H1 (cell line): ENCODE results near the gene GLB1L2. TPM values are rescaled to one million over a fixed set of nuclear protein-coding genes. Genes with fewer than 3 reads are reported as not detected.
A peak's percentile ranks its signal among the peaks of the same experiment; 100 is the strongest.

Experiments used
- CTCF ChIA-PET: fragments of 300-600 bp; sonication (Branson Sonifier 250); formaldehyde crosslinking; loops from one replicate; lab custom pipeline; 2021; ENCODE audit not compliant: partially characterized antibody; lab: Charles Lee
- POLR2A ChIA-PET: fragments of 300-600 bp; sonication (Branson Sonifier 250); formaldehyde crosslinking; loops from one replicate; lab custom pipeline; 2021; ENCODE audit warnings: inconsistent platforms; ENCODE audit not compliant: partially characterized antibody; lab: Charles Lee
- DNase-seq, 2 experiments: peaks; one replicate each; pipeline versions ENCODE4 v3.0.0 to v3.0.0-alpha.2; 2010 to 2022; ENCODE audit warnings: low spot score in 2 of 2, low read depth in 1 of 2, mixed read lengths in 1 of 2
- FAIRE-seq: peaks from 2 replicates; lab custom pipeline; 2011; peaks lifted over from hg19 to GRCh38; lab: Jason Lieb, UNC
- H2AFZ ChIP-seq: 2 replicates; pipeline ENCODE4 v1.8.1; 2012; ENCODE audit warnings: low read length, inconsistent platforms
- H2AK5ac ChIP-seq: 2 replicates; pipeline ENCODE4 v1.6.1; 2013; ENCODE audit warnings: low read depth, low read length
- H2BK120ac ChIP-seq: replicated peaks from 2 replicates; pipeline ENCODE3; 2013; ENCODE audit warnings: low read depth, low read length, inconsistent platforms
- H2BK12ac ChIP-seq: 2 replicates; pipeline ENCODE4 v1.6.1; 2013; ENCODE audit warnings: low read depth, low read length
- H2BK15ac ChIP-seq: 2 replicates; pipeline ENCODE4 v1.6.1; 2013; ENCODE audit warnings: low read length
- H2BK20ac ChIP-seq: 2 replicates; pipeline ENCODE4 v1.6.1; 2013; ENCODE audit warnings: low read length
- H2BK5ac ChIP-seq: 2 replicates; pipeline ENCODE4 v1.6.1; 2013; ENCODE audit warnings: low read depth, low read length
- H3K14ac ChIP-seq: 2 replicates; pipeline ENCODE4 v1.6.1; 2013; ENCODE audit warnings: inconsistent platforms; ENCODE audit not compliant: insufficient read length
- H3K18ac ChIP-seq: 2 replicates; pipeline ENCODE4 v1.6.1; 2013; ENCODE audit warnings: low read length; ENCODE audit errors: extremely low read depth
- H3K23ac ChIP-seq: 2 replicates; pipeline ENCODE4 v1.6.1; 2013; ENCODE audit warnings: inconsistent platforms; ENCODE audit not compliant: insufficient read length
- H3K23me2 ChIP-seq: 2 replicates; pipeline ENCODE4 v1.6.1; 2013; ENCODE audit warnings: low read depth, low read length
- H3K27ac ChIP-seq: 2 replicates; pipeline ENCODE4 v1.6.1; 2011; ENCODE audit warnings: low read depth, low read length, inconsistent platforms
- H3K27me3 ChIP-seq, 4 experiments: replicated peaks in 1 of 4; 1 replicate in 1 of 4; 2 replicates in 3 of 4; pipeline versions ENCODE4 v1.6.1 to v1.8.1; 2011 to 2013; ENCODE audit warnings: low read length in 3 of 4, mild to moderate bottlenecking in 3 of 4, inconsistent platforms in 2 of 4, mixed read lengths in 2 of 4, moderate library complexity in 1 of 4; ENCODE audit not compliant: control insufficient read depth in 3 of 4, insufficient read depth in 3 of 4; ENCODE audit errors: extremely low read depth in 1 of 4
- H3K36me3 ChIP-seq, 4 experiments: 2 replicates each; pipeline versions ENCODE4 v1.6.1 to v1.8.1; 2011 to 2013; ENCODE audit warnings: mild to moderate bottlenecking in 4 of 4, low read length in 3 of 4, moderate library complexity in 2 of 4, control low read depth in 1 of 4, inconsistent platforms in 1 of 4; ENCODE audit not compliant: insufficient read depth in 4 of 4, control insufficient read depth in 2 of 4
- H3K4ac ChIP-seq: replicated peaks from 2 replicates; pipeline ENCODE3; 2013; ENCODE audit warnings: low read length, low read depth, mixed read lengths, inconsistent platforms; ENCODE audit not compliant: insufficient read length
- H3K4me1 ChIP-seq, 4 experiments: replicated peaks in 1 of 4; 1 replicate in 1 of 4; 2 replicates in 3 of 4; pipeline versions ENCODE4 v1.6.1 to v1.8.1; 2011 to 2013; ENCODE audit warnings: low read length in 3 of 4, inconsistent platforms in 2 of 4, mixed read lengths in 1 of 4; ENCODE audit not compliant: insufficient read depth in 4 of 4, control insufficient read depth in 3 of 4
- H3K4me2 ChIP-seq, 2 experiments: 2 replicates each; pipeline versions ENCODE4 v1.6.1 to v1.8.1; 2011 to 2013; ENCODE audit warnings: low read depth in 2 of 2, low read length in 2 of 2, control low read depth in 1 of 2, inconsistent platforms in 1 of 2, mild to moderate bottlenecking in 1 of 2; ENCODE audit not compliant: insufficient read depth in 1 of 2
- H3K4me3 ChIP-seq, 4 experiments: fragments of 200-600, 300-600 bp in 1 of 4; sonication (generic), shearing (Covaris generic), sonication (Bioruptor Twin) in 1 of 4; 2 replicates each; pipeline versions ENCODE4 v1.5.1 to v1.8.1; 2011 to 2016; ENCODE audit warnings: low read length in 4 of 4, low read depth in 3 of 4, control low read depth in 2 of 4, inconsistent platforms in 2 of 4, mild to moderate bottlenecking in 2 of 4, mixed read lengths in 1 of 4, moderate library complexity in 1 of 4; ENCODE audit not compliant: insufficient read depth in 2 of 4; ENCODE audit errors: extremely low read depth in 1 of 4
- H3K56ac ChIP-seq: replicated peaks from 2 replicates; pipeline ENCODE3; 2013; ENCODE audit warnings: low read depth, mild to moderate bottlenecking, mixed read lengths, low read length, inconsistent platforms; ENCODE audit not compliant: insufficient read length
- H3K79me1 ChIP-seq: 2 replicates; pipeline ENCODE4 v1.6.1; 2013; ENCODE audit warnings: low read depth, low read length, control low read depth
- H3K79me2 ChIP-seq, 2 experiments: 2 replicates each; pipeline versions ENCODE4 v1.6.1 to v1.8.1; 2012 to 2013; ENCODE audit warnings: low read length in 2 of 2, mild to moderate bottlenecking in 2 of 2, inconsistent platforms in 1 of 2; ENCODE audit not compliant: insufficient read depth in 2 of 2, control insufficient read depth in 1 of 2
- H3K9ac ChIP-seq, 4 experiments: replicated peaks in 1 of 4; 1 replicate in 1 of 4; 2 replicates in 3 of 4; pipeline versions ENCODE4 v1.6.1 to v1.8.1; 2011 to 2013; ENCODE audit warnings: low read depth in 3 of 4, low read length in 3 of 4, control low read depth in 2 of 4, mild to moderate bottlenecking in 2 of 4, moderate library complexity in 2 of 4, inconsistent platforms in 1 of 4; ENCODE audit errors: extremely low read depth in 1 of 4
- H3K9me3 ChIP-seq, 2 experiments: 2 replicates each; pipeline versions ENCODE4 v1.6.1 to v1.8.1; 2012 to 2013; ENCODE audit warnings: mild to moderate bottlenecking in 2 of 2, moderate library complexity in 2 of 2, control low read depth in 1 of 2, inconsistent platforms in 1 of 2, low read depth in 1 of 2, low read length in 1 of 2, mixed read lengths in 1 of 2; ENCODE audit not compliant: insufficient read depth in 2 of 2
- H4K20me1 ChIP-seq, 2 experiments: replicated peaks in 1 of 2; 2 replicates each; pipeline versions ENCODE3 to v1.8.1; 2011 to 2013; ENCODE audit warnings: inconsistent platforms in 2 of 2, low read length in 2 of 2, mild to moderate bottlenecking in 1 of 2; ENCODE audit not compliant: insufficient read depth in 2 of 2, control insufficient read depth in 1 of 2
- H4K5ac ChIP-seq: 2 replicates; pipeline ENCODE4 v1.6.1; 2013; ENCODE audit warnings: low read length, low read depth, mixed read lengths, inconsistent platforms; ENCODE audit not compliant: insufficient read length
- H4K8ac ChIP-seq: 2 replicates; pipeline ENCODE4 v1.8.0; 2013; ENCODE audit warnings: mild to moderate bottlenecking, moderate library complexity, low read length, inconsistent platforms; ENCODE audit not compliant: insufficient read depth; ENCODE audit errors: extremely low read depth
- H4K91ac ChIP-seq: replicated peaks from 2 replicates; pipeline ENCODE3; 2013; ENCODE audit warnings: low read length, mixed read lengths, inconsistent platforms; ENCODE audit not compliant: insufficient read length
- BRCA1 ChIP-seq: IDR thresholded peaks from 2 replicates; pipeline ENCODE4 v1.6.1; 2012; ENCODE audit warnings: low read depth, low read length, improper control_type of control experiment
- FOSL1 ChIP-seq: IDR thresholded peaks from 2 replicates; pipeline ENCODE4 v1.6.1; 2011; ENCODE audit warnings: mild to moderate bottlenecking, low read depth, low read length, moderate library complexity; ENCODE audit not compliant: insufficient read depth
- GABPA ChIP-seq: IDR thresholded peaks from 2 replicates; pipeline ENCODE4 v1.6.1; 2011; ENCODE audit warnings: mild to moderate bottlenecking, low read length, moderate library complexity, borderline replicate concordance; ENCODE audit not compliant: insufficient read depth
- GTF2F1 ChIP-seq: IDR thresholded peaks from 2 replicates; pipeline ENCODE4 v1.6.1; 2012; ENCODE audit warnings: low read depth, low read length, improper control_type of control experiment, borderline replicate concordance
- MAFK ChIP-seq: IDR thresholded peaks from 2 replicates; pipeline ENCODE4 v1.6.1; 2012; ENCODE audit warnings: low read depth, mild to moderate bottlenecking, improper control_type of control experiment, low read length
- POLR2AphosphoS5 ChIP-seq: IDR thresholded peaks from 2 replicates; pipeline ENCODE4 v1.6.1; 2011; ENCODE audit warnings: low read depth, low read length
- SP2 ChIP-seq: IDR thresholded peaks from 2 replicates; pipeline ENCODE4 v1.6.1; 2012; ENCODE audit warnings: mild to moderate bottlenecking, low read length, inconsistent platforms
- ZNF274 ChIP-seq: IDR thresholded peaks from 2 replicates; pipeline ENCODE4 v1.7.0; 2012; ENCODE audit warnings: low read length, borderline replicate concordance; ENCODE audit errors: extremely low read depth
- WGBS, 2 experiments: shearing (Covaris generic) in 1 of 2; methylation state at CpG; one replicate each; pipeline versions ENCODE4 v1.1.6 to v1.1.7; 2013 to 2015; ENCODE audit warnings: low lambda C conversion rate in 2 of 2, mixed read lengths in 2 of 2, inconsistent platforms in 1 of 2, low coverage in 1 of 2, missing lambda C conversion rate in 1 of 2; ENCODE audit not compliant: insufficient replicate concordance in 2 of 2, insufficient coverage in 1 of 2, insufficient read length in 1 of 2; ENCODE audit errors: extremely low coverage in 1 of 2, missing lambda C conversion rate in 1 of 2; 5-methylcytosine and 5-hydroxymethylcytosine counted together
- polyA plus RNA-seq, 7 experiments: library from polyadenylated mRNA; depleted of rRNA in 3 of 7; stranded (reverse) in 5 of 7; unstranded in 2 of 7; fragments of >200 nt in 5 of 7; fragments of 200-250 nt in 2 of 7; gene quantifications; 1 replicate in 5 of 7; 2 replicates in 1 of 7; 4 replicates in 1 of 7; pipeline versions ENCODE4 v1.2.1 to v1.2.3, GENCODE V29; 2011 to 2013; ENCODE audit warnings: missing spikeins in 2 of 7, mixed read lengths in 2 of 7
- total RNA-seq: library from RNA; stranded (reverse); fragmentation: NEBNext Ultra II Directional; extraction: Animal tissue kit (Norgen Biotek cat#: 25700); gene quantifications from 2 replicates; pipeline ENCODE4 v1.2.1, GENCODE V29; 2021

GLB1L2 gene
- total and polyA plus RNA-seq, 2 of the 8 experiments (the other 6 are each of a cell fraction or from before 2014, with no cell fraction given) = 4.4 to 7.9 TPM

DNA sequence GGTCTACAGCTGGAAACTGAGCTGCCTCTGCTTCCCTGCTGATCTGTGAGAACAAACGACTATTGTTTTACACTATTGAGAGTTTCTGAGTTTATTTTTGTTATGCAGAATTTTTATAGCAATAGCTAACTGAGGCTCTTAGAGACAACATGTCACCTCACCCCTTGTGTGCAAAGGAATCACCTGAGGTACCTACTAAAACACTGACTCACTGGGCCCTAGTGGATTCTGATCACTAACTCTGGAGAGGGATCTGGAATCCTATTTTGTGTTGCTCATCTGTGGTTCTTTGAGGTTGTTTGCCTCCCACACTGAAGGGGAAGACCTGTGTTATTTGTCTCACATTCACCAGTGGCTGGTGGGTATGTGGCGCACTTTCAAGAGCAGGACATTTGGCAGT, 93.6 kb downstream of the GLB1L2 start:
- H2BK5ac ChIP-seq = no peak overlapping the region
- 78% methylated on average over 2 of the region's 2 CpGs; no CpG with 5 or more reads in 1 of the 2 experiments for whole genome bisulfite sequencing, 2 experiments
- H2BK15ac ChIP-seq = no peak overlapping the region
- no peaks in the 10 kb centered on the region for H3K79me2 ChIP-seq
- H3K9ac ChIP-seq = no peak overlapping the region
- peaks cover 3 to 10% (median 6%) of the 10 kb centered on the region in 4 experiments; a peak in 6 of 7 replicates for H3K4me1 ChIP-seq
- no peak overlapping the region for H2BK120ac ChIP-seq
- no peak overlapping the region; the same call in 1 of the 2 replicates for H3K18ac ChIP-seq
- H3K4me2 ChIP-seq = peak overlapping the region in 1 of 2 experiments; percentile 26; a peak in 1 of 4 replicates
- FAIRE-seq = no peak
- H4K5ac ChIP-seq = no peak overlapping the region
- no peaks in the 10 kb centered on the region for H3K9me3 ChIP-seq
- no peak for TF ChIP-seq POLR2AphosphoS5
- no peak for TF ChIP-seq FOSL1
- TF ChIP-seq GABPA = no peak
- TF ChIP-seq BRCA1 = no peak
- TF ChIP-seq GTF2F1 = no peak
- no peak for TF ChIP-seq ZNF274
- TF ChIP-seq MAFK = no peak
- TF ChIP-seq SP2 = no peak
- TF ChIP-seq, all 59 proteins: peak for 0
- no peak overlapping the region for H2BK12ac ChIP-seq
- ChIA-PET POLR2A (interaction anchor here (1.3 to 1.7 kb wide), 2 partner anchors 14 to 18 kb away, joined by 3 to 4 read pairs; no protein-coding TSS in a partner anchor), CTCF (interaction anchor here (2.5 kb wide), 1 partner anchor 10 kb away, joined by 6 read pairs; no protein-coding TSS in a partner anchor)
- no peak overlapping the region for H2AK5ac ChIP-seq
- H3K4me3 ChIP-seq = no peak overlapping the region
- H4K91ac ChIP-seq = no peak overlapping the region
- H2BK20ac ChIP-seq = no peak overlapping the region
- no peak overlapping the region for H3K27ac ChIP-seq
- H2AFZ ChIP-seq = no peak overlapping the region
- no peak overlapping the region for H3K14ac ChIP-seq
- H4K8ac ChIP-seq = no peak overlapping the region
- no peak for DNase-seq
- no peaks in the 10 kb centered on the region for H3K23me2 ChIP-seq
- no peaks in the 10 kb centered on the region for H3K27me3 ChIP-seq
- H3K79me1 ChIP-seq = no peaks in the 10 kb centered on the region
- no peak overlapping the region for H3K23ac ChIP-seq
- H3K4ac ChIP-seq = no peak overlapping the region
- peaks cover 0 to 2% of the 10 kb centered on the region in 2 experiments for H4K20me1 ChIP-seq
- no peaks in the 10 kb centered on the region; a peak in 1 of 8 replicates for H3K36me3 ChIP-seq
- no peak overlapping the region for H3K56ac ChIP-seq
